Measurements from ENCODE around the gene AUNIP. TPM values are rescaled to one million over a fixed set of nuclear protein-coding genes. Genes with fewer than 3 reads are reported as not detected.

The AUNIP gene
- total RNA-seq, 1 donor from 2014 or later, result 4.7 TPM

DNA sequence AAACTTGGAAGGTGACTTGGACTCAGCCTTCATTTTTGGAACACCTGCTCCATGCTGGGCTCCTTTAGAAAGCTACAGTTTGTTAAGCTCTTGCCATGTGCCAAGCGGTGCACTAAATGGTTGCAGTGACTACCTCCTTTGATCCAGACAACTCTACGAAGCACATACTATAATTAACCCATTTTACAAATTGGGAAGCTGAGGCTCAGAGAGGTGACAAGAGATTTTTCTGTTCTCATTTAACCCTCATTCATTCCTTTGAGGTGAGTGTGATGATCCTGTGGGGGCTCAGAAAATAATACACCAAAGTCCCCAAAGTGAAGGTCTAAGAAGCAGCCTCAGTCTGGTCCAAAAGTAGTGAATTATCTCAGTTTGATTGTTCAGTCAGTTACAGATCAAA, 17.9 kb upstream of the AUNIP start:
- DNase-seq (ENCODE audit: low spot score, unreplicated experiment), result no peak
- Mint-ChIP-seq H3K4me1 (ENCODE audit: low read depth) (peaks cover 33% of the 10 kb centered on the region), H3K36me3 (ENCODE audit: insufficient read depth) (no peaks in the 10 kb centered on the region), H3K9me3 (ENCODE audit: low read depth) (no peaks in the 10 kb centered on the region), H3K27ac (peak overlapping the region; percentile 10), H3K27me3 (no peaks in the 10 kb centered on the region), H3K4me3 (ENCODE audit: low read depth) (no peak overlapping the region)
- TF ChIP-seq, protein P1, sequence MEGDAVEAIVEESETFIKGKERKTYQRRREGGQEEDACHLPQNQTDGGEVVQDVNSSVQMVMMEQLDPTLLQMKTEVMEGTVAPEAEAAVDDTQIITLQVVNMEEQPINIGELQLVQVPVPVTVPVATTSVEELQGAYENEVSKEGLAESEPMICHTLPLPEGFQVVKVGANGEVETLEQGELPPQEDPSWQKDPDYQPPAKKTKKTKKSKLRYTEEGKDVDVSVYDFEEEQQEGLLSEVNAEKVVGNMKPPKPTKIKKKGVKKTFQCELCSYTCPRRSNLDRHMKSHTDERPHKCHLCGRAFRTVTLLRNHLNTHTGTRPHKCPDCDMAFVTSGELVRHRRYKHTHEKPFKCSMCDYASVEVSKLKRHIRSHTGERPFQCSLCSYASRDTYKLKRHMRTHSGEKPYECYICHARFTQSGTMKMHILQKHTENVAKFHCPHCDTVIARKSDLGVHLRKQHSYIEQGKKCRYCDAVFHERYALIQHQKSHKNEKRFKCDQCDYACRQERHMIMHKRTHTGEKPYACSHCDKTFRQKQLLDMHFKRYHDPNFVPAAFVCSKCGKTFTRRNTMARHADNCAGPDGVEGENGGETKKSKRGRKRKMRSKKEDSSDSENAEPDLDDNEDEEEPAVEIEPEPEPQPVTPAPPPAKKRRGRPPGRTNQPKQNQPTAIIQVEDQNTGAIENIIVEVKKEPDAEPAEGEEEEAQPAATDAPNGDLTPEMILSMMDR (IDR thresholded peaks at IDR 0.05; ENCODE audit: unreplicated experiment), result no peak

DNA sequence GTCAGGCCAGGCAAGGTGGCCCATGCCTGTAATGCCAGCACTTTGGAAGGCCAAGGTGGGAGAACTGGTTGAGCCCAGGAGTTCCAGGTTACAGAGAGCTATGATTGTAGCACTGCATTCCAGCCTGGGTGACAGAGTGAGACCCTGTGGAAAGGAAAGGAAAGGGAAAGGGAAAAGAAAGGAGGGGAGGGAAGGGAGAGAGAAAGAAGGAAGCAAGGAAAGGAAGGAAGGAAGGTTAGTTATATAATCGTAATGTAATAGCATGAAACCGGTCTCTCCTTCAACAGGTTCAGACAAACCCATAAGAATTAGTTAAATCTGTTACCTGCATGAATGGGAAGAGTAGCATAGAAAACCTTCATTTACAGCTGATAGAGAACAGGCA, 17.4 kb upstream of the AUNIP start:
- Mint-ChIP-seq H3K36me3 (ENCODE audit: insufficient read depth) (no peaks in the 10 kb centered on the region), H3K4me1 (ENCODE audit: low read depth) (peaks cover 33% of the 10 kb centered on the region), H3K27ac (no peak overlapping the region), H3K27me3 (no peaks in the 10 kb centered on the region), H3K9me3 (ENCODE audit: low read depth) (no peaks in the 10 kb centered on the region), H3K4me3 (ENCODE audit: low read depth) (peak overlapping the region; percentile 72)
- DNase-seq (ENCODE audit: low spot score, unreplicated experiment), result no peak
- TF ChIP-seq, protein P1 (IDR thresholded peaks at IDR 0.05; ENCODE audit: unreplicated experiment), result no peak

DNA sequence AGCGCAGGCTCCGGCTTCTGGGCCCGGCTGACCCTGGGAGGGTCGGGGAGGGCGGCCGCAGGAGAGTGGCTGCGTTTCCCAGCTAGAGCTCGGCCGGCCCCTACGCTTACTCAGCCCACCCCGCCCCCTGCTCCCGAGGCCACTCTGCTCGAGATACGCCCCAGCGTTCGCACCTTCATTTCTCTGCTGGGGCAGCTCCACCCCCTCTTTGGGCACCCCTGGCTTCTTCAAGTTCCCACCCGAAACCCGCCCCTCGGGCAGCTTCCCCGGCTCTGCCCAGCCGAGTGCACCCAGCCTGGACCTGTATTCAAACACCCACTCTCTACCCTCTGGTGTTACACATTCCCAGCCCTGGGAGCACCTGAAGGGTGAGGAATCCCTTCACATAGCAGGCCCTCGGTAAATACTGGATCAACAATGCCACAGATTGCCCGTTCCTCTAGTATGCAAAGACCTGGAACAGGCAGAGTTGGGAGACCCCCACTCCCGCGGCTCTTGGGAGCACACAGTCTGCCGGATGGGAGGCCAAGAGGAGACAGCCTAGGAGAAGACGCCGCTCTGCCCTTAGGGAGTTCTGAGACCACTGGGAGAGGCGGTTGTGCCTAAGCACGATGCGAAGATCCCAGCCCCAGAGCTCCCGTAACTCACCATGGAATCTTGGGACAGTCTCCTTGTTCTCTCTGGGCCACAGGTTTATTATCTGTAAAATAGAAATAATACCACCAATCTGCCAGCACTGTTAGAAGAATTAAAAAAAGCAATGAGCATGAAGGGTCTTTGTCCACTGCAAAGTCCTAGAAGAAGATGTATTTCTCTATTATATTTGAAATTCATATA, 16.8 kb upstream of the AUNIP start:
- Mint-ChIP-seq H3K4me3 (ENCODE audit: low read depth) (peak overlapping the region; percentile 72), H3K36me3 (ENCODE audit: insufficient read depth) (no peaks in the 10 kb centered on the region), H3K27ac (peak overlapping the region; percentile 96), H3K4me1 (ENCODE audit: low read depth) (peaks cover 33% of the 10 kb centered on the region), H3K27me3 (no peaks in the 10 kb centered on the region), H3K9me3 (ENCODE audit: low read depth) (no peaks in the 10 kb centered on the region)
- TF ChIP-seq, protein P1 (IDR thresholded peaks at IDR 0.05; ENCODE audit: unreplicated experiment), result no peak
- no peak for DNase-seq (ENCODE audit: low spot score, unreplicated experiment)

DNA sequence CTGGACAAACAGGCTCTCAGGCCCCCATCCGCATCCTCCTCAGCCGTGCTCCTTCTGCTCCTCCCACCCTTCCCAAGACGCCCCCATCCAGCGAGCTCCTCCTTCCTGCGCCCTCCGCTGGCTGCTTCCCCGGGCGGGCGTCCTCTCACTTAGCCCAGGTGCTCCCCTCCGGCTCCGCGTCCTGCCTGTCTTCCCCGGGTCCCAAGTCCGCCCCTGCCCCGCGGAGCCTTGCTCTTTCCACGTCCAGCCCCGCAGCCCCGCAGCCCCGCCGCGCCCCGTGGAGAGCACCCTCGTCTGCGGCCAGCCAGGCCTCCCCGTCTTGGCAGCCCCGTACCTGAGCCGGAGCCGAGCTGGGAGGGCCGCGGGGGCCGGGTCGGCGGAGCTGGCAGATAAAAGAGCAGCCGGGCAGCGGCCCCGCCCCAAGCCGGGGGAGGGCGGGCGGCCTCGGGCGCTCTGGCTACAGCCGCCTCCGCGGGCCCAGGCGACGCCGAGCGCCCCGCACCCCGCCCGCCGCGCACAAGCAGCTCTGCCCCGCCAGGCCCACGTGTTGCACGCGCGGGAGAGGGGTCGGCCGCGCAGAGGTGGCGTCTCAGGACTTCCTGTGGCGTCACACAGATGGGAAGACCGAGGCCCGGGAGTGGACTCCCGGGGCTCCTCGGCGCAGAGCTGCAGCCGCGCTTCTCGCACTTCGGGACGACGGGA, 16.0 kb upstream of the AUNIP start, which contains the start of gene PAQR7:
PAQR7 (minus strand) TSS at position 555 of the 702 bp plus-strand sequence. CDS start 11,869 bp downstream, outside the sequence.
- peak within 1 kb of the TSS; percentile 81 for H3K4me3 Mint-ChIP-seq (ENCODE audit: low read depth)
- no peaks in the 10 kb centered on the region for H3K9me3 Mint-ChIP-seq (ENCODE audit: low read depth)
- H3K4me1 Mint-ChIP-seq (ENCODE audit: low read depth), result peaks cover 33% of the 10 kb centered on the region
- peak; percentile 66 for DNase-seq (ENCODE audit: low spot score, unreplicated experiment)
- H3K36me3 Mint-ChIP-seq (ENCODE audit: insufficient read depth), result no peaks in the 10 kb centered on the region
- TF ChIP-seq, protein P1 (IDR thresholded peaks at IDR 0.05; ENCODE audit: unreplicated experiment), result no peak
- no peaks in the 10 kb centered on the region for H3K27me3 Mint-ChIP-seq
- peak within 1 kb of the TSS; percentile 96 for H3K27ac Mint-ChIP-seq

DNA sequence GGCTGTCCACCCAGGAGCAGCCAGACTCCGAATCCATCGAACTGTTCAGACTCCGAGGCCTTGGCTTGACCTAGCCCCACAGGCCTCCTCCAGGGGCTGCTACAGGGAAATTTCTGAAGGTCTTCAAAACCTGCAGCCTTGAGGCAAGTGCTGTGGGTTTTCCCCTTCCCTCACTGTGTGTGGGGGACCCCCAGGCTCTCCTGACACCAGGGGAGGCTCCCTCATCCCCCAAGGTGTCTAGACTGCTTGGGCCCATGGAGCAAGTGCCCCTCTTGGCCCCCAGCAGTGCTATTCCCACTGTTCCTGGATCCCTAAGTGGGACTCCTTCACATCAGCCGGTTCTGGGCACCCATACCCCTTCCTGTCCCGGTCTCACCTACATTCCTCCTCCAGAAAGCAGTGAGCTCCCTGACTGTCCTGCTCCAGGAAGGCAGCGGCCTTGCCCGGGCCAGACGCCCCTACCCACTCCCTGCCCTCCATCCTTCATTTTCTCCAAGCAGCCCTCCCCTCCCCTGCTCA, 15.4 kb upstream of the AUNIP start:
- DNase-seq (ENCODE audit: low spot score, unreplicated experiment), result no peak
- peak overlapping the region; percentile 81 for H3K4me3 Mint-ChIP-seq (ENCODE audit: low read depth)
- H3K4me1 Mint-ChIP-seq (ENCODE audit: low read depth), result peaks cover 27% of the 10 kb centered on the region
- no peaks in the 10 kb centered on the region for H3K9me3 Mint-ChIP-seq (ENCODE audit: low read depth)
- H3K27me3 Mint-ChIP-seq, result no peaks in the 10 kb centered on the region
- H3K27ac Mint-ChIP-seq, result peak overlapping the region; percentile 92
- H3K36me3 Mint-ChIP-seq (ENCODE audit: insufficient read depth), result no peaks in the 10 kb centered on the region
- TF ChIP-seq, protein P1 (IDR thresholded peaks at IDR 0.05; ENCODE audit: unreplicated experiment), result no peak
